HepG2 (cell line): Measurements from ENCODE around the gene GABRB1. TPM values are rescaled to one million over a fixed set of nuclear protein-coding genes. Genes with fewer than 3 reads are reported as not detected.

Experiments used
- ARNT ChIP-seq: fragments of 450-650 bp; IDR thresholded peaks from 2 replicates; pipeline ENCODE4 v1.6.1; 2017
- CHD2 ChIP-seq: IDR thresholded peaks from 2 replicates; pipeline ENCODE4 v1.6.1; 2011; ENCODE audit warnings: low read depth, low read length, improper control_type of control experiment
- HNRNPLL ChIP-seq: fragments of 200-400 bp; formaldehyde crosslinking; IDR thresholded peaks from 2 replicates; pipeline ENCODE4 v1.6.1; 2017; ENCODE audit warnings: mild to moderate bottlenecking, low read depth, low read length; ENCODE audit not compliant: poor library complexity, severe bottlenecking
- KDM1A ChIP-seq: IDR thresholded peaks from 2 replicates; pipeline ENCODE4 v1.6.1; 2016; ENCODE audit warnings: missing compliant biosample characterization
- MTA1 ChIP-seq: sonication (generic); formaldehyde crosslinking; IDR thresholded peaks from 2 replicates; pipeline ENCODE4 v1.4.0; 2020; ENCODE audit warnings: missing genetic modification reagents, mild to moderate bottlenecking, borderline replicate concordance
- PRMT3 ChIP-seq: sonication (generic); formaldehyde crosslinking; IDR thresholded peaks from 2 replicates; pipeline ENCODE4 v1.8.1; 2022; ENCODE audit warnings: low read depth, mild to moderate bottlenecking, moderate library complexity, missing genetic modification reagents, borderline replicate concordance
- ZEB1 ChIP-seq: IDR thresholded peaks from 2 replicates; pipeline ENCODE4 v1.6.1; 2012; ENCODE audit warnings: mild to moderate bottlenecking, low read depth, inconsistent platforms; ENCODE audit not compliant: insufficient replicate concordance
- ZNF224 ChIP-seq: sonication (generic); formaldehyde crosslinking; IDR thresholded peaks from 2 replicates; pipeline ENCODE4 v1.5.0; 2020; ENCODE audit warnings: mild to moderate bottlenecking, missing genetic modification reagents
- ZNF557 ChIP-seq: sonication (generic); formaldehyde crosslinking; IDR thresholded peaks from 2 replicates; pipeline ENCODE4 v1.4.0; 2020; ENCODE audit warnings: missing genetic modification reagents
- ZNF749 ChIP-seq: sonication (generic); formaldehyde crosslinking; IDR thresholded peaks from 2 replicates; pipeline ENCODE4 v1.8.0; 2022; ENCODE audit warnings: mild to moderate bottlenecking, missing genetic modification reagents, moderate library complexity, borderline replicate concordance
- ZNF761 ChIP-seq: sonication (generic); formaldehyde crosslinking; conservative IDR thresholded peaks from 2 replicates; pipeline ENCODE4 v1.4.0; 2020; ENCODE audit warnings: mild to moderate bottlenecking, missing genetic modification reagents
- polyA plus RNA-seq, 8 experiments: library from polyadenylated mRNA; depleted of rRNA in 3 of 8; stranded (reverse) in 7 of 8; unstranded in 1 of 8; fragments of >200 nt; fragmentation: Illumina TruSeq in 4 of 8; extraction: Trizol in 4 of 8; gene quantifications; 2 replicates each; pipeline versions ENCODE4 v1.2.1 to v1.2.3, GENCODE V29; 2011 to 2016; ENCODE audit warnings: low read depth in 4 of 8, missing spikeins in 1 of 8, mixed read lengths in 1 of 8; ENCODE audit not compliant: insufficient read depth in 1 of 8
- total RNA-seq, 5 experiments: library from RNA; depleted of rRNA; stranded (reverse); fragments of >200 nt; fragmentation: Illumina TruSeq; extraction: Trizol; gene quantifications; 2 replicates each; pipeline ENCODE4 v1.2.3, GENCODE V29; 2016; ENCODE audit warnings: low read depth in 1 of 5
- TF ChIP-seq, protein P1 (sequence below): sonication (generic); formaldehyde crosslinking; IDR thresholded peaks from 2 replicates; pipeline ENCODE4 v1.8.0; 2022; ENCODE audit warnings: mild to moderate bottlenecking, missing genetic modification reagents, borderline replicate concordance
- TF ChIP-seq, protein P2 (sequence below): sonication (generic); formaldehyde crosslinking; IDR thresholded peaks from 2 replicates; pipeline ENCODE4 v1.5.1; 2020; ENCODE audit warnings: mild to moderate bottlenecking, missing genetic modification reagents, moderate library complexity
- TF ChIP-seq, protein P3 (sequence below): sonication (generic); formaldehyde crosslinking; IDR thresholded peaks from 2 replicates; pipeline ENCODE4 v1.4.0; 2020; ENCODE audit warnings: missing genetic modification reagents

GABRB1 gene
- total and polyA plus RNA-seq, 2 of the 13 experiments (the other 11 are each of a cell fraction or from before 2014, with no cell fraction given): not detected

DNA sequence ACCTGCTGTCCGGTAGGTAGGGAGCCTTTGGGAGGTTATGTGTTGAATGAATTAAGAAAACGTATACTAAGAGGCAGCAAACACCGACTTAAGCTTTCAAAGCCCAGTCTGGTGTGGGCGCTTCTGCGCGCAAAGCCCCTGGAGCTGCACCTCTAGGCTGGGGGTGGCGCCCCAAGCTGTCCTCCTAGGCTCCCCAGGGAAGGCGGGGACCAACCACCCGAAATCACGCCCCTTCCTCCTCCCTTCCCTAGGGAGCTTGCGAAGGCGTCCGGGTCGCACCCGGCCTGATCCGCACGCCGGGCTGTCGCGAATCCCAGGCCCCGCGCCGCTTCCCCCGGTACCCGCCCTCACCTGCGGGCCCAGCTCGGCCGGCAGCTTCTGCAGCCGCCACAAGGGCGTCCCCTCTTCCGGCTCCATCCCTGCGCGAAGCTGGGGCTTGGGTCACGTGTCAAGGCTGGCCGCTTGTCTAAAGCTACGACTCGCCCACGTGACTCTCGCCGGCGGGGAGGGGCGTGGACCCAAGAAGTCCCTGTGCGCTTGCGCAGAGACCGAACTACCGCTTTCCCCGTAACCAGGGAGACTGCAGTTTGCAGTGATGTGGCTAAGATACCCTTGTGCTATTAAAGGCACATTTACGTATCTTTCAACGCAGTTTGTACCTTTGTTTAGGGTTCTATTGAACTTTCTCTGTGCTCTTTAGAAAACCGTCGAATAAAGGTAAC, 432.0 kb downstream of the GABRB1 start, which contains the start of gene COMMD8 (continued):
- TF ChIP-seq, protein P1, sequence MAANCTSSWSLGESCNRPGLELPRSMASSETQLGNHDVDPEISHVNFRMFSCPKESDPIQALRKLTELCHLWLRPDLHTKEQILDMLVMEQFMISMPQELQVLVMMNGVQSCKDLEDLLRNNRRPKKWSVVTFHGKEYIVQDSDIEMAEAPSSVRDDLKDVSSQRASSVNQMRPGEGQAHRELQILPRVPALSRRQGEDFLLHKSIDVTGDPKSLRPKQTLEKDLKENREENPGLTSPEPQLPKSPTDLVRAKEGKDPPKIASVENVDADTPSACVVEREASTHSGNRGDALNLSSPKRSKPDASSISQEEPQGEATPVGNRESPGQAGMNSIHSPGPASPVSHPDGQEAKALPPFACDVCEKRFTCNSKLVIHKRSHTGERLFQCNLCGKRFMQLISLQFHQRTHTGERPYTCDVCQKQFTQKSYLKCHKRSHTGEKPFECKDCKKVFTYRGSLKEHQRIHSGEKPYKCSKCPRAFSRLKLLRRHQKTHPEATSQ (CRISPR knock-in tag): peak; percentile 92; the same call in 1 of the 2 replicates
- TF ChIP-seq ARNT (no peak), PRMT3 (CRISPR knock-in tag) (no peak), ZNF557 (CRISPR knock-in tag) (no peak), ZNF749 (no peak), ZNF761 (CRISPR knock-in tag) (no peak; the same call in 1 of the 2 replicates), ZEB1 (peak; percentile 62), KDM1A (CRISPR knock-in tag) (no peak; the same call in 1 of the 2 replicates), ZNF224 (CRISPR knock-in tag) (no peak), MTA1 (CRISPR knock-in tag) (no peak; the same call in 1 of the 2 replicates), HNRNPLL (peak; percentile 78), CHD2 (no peak)
- TF ChIP-seq, protein P2, sequence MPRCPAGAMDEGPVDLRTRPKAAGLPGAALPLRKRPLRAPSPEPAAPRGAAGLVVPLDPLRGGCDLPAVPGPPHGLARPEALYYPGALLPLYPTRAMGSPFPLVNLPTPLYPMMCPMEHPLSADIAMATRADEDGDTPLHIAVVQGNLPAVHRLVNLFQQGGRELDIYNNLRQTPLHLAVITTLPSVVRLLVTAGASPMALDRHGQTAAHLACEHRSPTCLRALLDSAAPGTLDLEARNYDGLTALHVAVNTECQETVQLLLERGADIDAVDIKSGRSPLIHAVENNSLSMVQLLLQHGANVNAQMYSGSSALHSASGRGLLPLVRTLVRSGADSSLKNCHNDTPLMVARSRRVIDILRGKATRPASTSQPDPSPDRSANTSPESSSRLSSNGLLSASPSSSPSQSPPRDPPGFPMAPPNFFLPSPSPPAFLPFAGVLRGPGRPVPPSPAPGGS: 0 out of 2 replicates have a peak, but pooled peaks have one; percentile 45
- TF ChIP-seq, protein P3, sequence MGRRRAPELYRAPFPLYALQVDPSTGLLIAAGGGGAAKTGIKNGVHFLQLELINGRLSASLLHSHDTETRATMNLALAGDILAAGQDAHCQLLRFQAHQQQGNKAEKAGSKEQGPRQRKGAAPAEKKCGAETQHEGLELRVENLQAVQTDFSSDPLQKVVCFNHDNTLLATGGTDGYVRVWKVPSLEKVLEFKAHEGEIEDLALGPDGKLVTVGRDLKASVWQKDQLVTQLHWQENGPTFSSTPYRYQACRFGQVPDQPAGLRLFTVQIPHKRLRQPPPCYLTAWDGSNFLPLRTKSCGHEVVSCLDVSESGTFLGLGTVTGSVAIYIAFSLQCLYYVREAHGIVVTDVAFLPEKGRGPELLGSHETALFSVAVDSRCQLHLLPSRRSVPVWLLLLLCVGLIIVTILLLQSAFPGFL (CRISPR knock-in tag): no peak
